T-helper 9 cell (primary cell): Measurements from ENCODE around the gene C2orf49.
"Not testable (repeated sequence)": the region's sequence is repeated elsewhere in the genome, so short reads cannot be mapped to it uniquely, and the experiment has no call there.

Experiments
- DNase-seq: peaks from one replicate; pipeline ENCODE4 v3.0.0-alpha.2; 2020

The C2orf49 gene

DNA sequence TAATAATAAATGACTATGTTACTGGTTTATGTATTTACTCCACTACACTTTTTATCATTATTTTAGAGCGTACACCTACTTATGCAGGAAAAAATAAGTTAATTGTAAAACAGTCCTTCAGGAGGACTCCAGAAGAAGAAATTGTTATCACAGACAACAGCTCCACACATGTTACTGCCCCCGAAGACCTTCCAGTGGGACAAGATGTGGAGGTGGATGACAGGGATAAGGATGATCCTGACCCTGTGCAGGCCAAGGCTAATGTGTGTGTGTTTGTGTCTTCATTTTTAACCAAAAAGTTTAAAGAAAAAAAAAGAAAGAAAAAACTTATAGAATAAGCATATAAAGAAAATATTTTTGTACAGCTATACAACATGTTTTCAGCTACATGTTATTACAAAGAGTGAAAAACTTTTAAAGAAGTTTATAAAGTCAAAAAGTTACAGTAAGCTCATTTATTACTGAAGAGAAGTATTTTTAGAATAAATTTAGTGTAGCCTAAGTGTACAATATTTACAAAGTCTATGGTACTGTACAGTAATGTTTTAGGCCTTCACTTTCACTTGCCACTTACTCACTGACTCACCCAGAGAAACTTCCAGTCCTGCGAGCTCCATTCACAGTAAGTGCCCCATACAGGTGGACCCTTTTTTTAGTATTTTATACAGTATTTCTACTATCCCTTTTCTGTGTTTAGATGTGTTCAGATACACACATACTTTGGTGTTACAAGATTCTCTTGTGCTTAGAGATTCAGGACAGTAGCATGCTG, 15.3 kb upstream of the C2orf49 start:
- no peak for DNase-seq

DNA sequence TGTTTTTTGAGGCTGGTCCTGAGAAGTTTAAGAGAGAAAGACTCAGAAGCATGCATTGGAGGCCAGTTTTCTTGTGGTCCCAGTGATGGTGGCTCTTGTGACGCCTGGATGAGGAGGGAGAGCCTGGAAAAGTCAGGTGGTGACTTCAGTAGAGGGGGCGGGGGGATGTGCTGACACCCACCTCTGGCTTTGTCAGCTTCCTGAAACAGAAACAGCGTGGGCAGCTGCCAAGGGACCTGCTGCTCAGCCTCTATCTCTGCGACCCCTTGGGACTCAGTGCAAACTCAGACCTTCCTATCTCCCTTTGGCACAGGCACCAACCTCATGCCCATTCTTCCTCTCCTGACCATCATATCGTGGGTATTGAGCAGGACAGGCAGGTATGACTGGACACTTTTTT, 14.2 kb upstream of the C2orf49 start:
- DNase-seq = no peak

DNA sequence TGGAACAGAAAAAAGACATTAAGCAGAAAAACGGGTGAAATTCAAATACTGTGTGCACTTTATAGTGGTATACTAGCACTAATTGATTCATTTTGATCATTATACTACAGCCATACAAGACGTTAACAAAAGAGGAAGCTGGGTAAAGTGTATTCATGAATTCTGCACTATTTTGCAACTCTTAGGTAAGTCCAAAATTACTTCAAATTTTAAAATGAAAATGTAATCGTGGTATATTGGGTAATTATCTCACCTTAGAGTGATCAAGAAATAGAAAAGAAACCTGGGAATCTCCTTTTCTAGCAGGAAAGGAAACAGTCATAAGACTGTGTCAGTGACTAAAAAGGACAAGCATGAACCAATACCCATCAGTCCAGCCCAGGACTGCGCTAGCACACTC, 13.2 kb upstream of the C2orf49 start:
- no peak for DNase-seq

DNA sequence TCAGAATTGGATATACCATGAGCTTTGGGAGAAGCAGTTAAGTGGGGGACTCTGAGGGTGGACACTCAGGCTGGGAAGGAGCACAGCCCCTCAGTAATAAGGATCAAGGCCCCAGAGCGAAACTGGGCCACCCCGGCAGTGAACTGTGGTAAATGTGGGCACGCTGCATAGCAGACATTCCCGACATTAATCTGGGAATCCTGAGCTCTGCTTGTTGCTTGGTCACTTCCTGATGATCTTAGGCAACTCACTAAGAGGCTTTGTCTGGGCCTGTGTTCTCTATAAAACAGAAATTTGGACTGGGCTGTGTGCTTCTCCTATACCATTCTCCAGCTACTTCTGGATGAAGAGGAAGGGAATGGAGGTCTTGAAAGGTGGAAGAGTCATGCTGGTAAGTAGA, 12.6 kb upstream of the C2orf49 start:
- no peak for DNase-seq

DNA sequence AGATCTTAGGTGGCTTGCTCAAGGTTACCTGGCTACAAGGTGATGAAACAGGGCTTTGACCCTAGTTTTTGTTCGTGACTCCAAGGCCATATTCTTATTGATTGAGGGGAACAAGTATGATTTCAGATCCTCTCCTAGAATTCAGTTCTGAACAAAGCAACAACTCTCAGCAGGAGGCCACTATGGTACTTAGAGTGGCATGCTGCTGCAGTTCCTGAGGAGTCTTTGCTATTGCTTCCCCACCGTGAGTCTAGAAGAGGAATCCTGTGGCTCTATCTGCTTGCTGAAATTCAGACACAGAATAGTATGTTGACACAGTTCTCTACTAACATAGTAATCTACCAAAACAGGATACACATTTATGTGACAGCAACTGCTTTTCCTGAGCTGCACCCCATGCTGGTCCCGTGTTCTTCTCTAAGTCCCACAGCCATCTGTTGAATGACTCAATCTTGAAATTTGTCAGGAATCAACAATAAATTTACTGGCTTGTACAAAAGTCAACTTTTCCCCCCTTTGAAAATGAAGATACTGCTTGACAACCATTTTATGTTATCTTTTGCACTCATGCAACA, 11.9 kb upstream of the C2orf49 start:
- no peak for DNase-seq

DNA sequence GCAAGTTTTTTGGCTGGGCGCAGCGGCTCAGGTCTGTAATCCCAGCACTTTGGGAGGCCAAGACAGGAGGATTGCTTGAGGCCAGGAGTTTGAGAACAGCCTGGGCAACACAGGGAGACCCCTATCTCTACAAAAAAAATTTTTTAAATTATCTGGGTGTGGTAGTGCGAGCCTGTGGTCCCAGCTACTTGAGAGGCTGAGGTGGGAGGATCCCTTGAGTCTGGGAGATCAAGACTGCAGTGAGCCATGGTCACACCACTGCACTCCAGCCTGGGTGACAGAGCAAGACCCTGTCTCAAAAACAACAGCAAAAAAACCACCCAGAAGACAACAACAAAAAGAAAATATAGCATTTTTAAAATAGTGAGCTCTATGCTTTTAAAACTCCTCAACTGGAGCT, 10.1 kb upstream of the C2orf49 start:
- not testable (repeated sequence) for DNase-seq

DNA sequence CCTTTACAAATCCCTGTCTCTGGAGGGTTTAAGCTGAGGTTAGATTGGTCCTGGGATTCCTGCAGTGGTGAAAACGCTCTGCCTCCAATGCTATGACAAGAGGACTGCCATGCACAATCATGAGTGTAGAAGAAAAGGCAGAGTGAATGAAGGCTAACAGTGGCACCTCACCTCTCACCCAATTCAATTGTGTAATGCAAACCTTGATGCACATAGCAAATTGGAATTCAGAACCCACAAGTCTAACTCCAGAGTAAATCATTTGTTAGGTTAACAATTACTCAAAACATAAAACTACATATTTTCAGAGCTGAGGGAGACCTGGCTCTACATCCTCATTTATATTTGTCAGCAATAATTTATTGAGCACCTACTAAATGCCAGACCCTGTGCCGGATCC, 9.7 kb upstream of the C2orf49 start:
- DNase-seq = no peak

DNA sequence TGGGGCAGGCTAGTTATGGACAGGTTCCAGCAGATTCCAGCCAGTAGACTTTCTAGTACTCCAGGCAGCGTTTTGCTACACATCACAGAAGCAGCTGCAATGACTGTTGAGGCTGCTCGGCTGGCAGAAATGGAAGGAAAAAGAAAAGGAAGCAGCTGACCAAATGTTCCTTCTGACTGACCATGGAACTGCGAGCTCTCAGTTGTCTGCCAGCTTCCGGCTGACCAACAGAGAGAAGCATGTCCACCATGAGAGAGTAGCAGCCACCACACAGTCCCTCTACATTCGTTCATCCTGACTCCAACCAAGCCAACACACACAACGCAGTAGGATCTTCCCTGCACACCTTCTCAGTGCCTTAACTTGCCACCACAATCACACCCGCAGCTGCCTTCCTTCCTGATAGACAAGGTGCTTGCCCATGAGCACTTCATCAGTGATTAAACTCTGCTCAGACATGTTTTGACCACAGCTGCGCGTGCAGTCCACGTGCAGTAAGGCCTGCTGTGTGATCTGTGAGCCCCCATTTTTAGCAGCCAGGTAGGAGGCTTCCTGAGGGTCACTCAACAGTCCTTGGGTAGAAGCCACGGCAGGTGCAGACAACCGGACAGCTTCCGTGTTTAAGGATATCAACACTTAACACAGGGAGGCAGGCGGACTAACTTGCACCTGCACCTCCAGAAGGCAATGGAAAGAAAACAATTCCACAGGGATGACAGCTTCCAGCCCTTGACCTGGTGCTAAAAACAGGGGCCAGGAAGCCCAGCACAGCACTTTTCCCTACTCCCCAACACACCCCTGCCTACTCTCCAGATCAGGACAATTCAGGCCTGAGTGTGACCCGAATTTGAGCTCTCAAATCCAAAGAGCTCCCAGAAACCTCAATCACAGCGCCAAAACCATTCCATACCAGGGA, 8.8 kb upstream of the C2orf49 start:
- DNase-seq = peak; percentile 9

DNA sequence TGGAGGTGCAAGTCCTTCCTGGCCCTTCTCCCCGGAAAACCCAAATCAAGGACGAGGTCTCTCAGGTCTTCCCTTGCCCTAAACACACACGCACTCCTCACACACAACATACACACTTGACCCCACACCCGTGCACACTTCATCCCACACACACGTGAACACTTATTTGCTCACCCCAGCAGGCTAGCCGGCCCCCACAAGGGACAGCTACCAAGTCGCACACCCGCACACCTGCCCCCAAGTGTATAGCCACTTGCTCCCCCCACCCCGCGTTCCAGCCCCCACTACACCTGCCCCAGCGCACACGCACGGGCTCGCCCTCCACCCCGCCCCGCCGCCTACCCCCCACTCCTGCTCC, 8.2 kb upstream of the C2orf49 start:
- DNase-seq = no peak

DNA sequence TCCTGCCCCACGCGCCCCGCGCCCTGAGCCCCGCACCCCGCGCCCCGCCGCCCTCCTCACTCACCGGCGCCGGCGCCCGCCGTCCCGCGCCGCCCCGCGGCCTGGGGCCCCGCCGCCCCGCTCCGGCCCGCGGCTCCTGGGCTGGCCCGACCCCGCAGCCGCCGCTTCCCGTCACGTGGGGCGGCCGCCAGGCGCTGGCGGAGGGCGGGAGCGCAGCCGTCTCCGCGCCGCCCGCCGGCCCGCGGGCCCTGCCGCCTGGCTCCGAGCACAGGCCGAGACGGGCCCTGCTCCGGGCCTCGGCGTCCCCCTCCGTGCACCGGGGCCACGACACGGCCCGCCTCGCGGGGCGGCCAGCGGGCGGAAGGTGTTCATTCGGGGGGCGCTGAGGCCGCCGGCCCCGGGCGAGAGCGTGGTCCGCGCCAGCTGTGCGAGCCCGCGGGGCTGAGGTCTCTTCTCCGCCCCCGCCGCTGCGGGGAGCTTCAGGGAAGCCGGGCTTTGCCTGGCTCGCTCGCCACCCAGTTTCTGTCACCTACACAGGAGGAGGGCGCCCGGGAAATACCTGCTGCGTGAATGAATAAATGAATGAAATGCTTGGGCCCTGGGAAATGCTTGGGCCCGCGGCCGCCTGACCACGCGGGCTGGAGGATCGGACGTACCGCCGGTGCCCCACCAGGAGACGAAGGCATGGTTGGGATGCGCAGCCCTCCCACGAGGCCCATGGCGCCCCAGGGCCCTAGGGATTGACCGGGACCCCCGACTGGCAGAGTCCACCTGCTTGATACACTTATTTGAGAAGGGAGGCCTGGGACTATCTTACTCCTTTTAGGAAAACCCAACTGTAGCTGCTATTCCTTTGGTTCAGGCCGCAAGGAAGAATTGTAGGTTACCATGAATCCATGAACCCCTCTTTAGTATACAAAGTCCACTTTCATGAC, 7.5 kb upstream of the C2orf49 start, which contains the start of gene TGFBRAP1:
TGFBRAP1 (minus strand) TSS at position 175 of the 935 bp plus-strand sequence. CDS start 21,434 bp downstream, outside the sequence.
- DNase-seq = peak; percentile 50

DNA sequence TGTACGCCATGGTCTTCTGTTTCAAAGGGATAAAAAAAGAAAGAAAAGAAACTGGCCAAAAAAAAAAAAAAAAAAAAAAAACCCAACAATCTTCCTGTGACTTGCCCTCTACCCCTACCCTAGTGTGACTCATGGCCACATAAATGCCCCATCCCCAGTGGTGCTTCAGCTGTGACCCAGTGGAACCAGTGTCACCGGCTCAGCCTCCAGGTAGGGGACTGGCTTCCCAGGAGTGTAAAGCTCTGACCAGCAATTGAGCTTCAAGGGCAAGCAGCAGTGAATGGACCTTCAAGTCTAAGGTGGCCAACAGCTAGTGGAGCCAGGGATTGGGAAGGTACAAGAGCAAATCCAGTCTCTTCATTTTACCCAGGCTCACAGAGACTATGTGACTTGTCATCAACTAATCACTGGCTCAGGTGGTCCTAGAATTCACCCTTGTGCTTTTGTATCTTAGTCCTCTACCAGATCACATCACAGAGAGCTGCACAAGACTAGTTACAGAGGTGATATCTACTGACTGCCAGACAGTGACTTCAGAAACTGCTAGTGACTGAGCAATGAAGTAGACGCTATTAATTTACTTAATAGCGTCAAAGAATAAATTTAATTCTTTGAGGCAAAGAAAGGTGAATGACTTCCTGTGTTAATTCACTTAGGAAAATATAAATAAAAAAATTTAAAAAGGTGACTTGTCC, 6.5 kb upstream of the C2orf49 start:
- DNase-seq = no peak

DNA sequence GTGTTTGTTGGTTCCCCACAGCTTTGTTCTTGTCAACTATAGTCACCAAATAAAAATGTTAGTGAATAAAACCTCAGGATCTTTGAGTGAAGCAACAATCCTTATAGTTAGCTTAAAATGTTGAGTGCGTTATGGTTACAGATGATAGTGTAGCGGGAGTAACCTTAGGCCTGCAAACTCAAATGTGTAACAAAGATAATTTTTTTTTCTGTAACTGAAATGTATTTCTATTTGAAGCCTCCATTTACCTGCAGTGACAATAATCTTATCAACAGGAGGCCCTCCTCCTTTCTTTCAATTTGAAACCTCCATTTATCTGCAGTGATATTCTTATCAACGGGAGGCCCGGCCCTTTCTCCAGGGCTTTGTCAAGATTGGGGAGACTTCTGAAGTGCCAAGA, 3.1 kb upstream of the C2orf49 start:
- no peak for DNase-seq

DNA sequence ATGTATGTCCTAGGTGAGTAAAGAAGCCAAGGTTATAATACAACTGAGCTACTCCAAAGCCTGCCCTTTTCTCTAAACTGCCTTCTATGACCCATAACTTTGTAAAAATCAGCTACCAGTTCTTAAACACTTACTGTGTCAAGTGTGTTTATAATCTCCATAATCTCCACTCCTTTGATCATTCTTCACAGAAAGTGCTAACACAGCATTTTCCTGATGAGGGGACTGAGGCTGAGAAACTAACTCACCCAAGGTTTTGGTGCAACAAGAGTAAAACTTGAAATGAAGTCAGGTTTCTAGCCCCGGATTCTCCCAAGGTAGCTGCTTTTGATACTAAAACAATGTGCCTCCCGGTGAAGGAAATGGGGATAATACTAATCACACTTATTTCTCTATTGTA, 1.9 kb upstream of the C2orf49 start:
- no peak for DNase-seq

DNA sequence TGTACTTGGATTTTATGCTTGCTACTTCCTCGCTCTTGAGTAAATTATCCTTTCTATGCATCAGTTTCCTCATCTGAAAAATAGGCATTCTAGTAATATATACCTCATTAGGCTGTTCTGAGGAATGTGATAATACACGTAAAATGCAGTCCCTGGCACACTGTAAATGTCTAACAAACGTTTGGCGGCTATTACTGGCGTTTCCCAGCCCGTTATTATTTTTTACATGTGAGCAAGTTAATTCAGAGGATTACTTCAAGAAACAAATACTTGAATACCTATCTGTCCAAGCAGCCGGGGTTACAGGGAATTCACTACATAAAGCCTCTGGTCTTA, 586 bp upstream of the C2orf49 start:
- DNase-seq = no peak

DNA sequence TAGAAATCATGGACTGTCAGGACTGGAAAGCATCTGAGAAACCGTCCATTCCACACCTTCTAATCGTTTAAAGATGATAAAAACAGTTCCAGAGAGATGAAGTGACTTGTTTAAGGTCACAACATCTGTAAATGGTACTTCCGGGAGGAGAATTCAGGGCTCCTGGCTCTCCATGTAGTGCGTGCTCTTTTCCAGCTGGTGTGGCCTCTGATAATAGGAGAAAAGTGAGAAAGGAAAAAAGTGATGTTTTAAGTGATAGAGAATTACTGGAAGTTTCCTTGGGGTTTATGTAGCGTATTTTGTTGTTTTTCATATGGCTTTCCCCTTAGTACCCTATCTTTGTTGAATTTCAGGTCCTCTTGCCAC, 663 bp downstream of the C2orf49 start:
- DNase-seq = no peak

DNA sequence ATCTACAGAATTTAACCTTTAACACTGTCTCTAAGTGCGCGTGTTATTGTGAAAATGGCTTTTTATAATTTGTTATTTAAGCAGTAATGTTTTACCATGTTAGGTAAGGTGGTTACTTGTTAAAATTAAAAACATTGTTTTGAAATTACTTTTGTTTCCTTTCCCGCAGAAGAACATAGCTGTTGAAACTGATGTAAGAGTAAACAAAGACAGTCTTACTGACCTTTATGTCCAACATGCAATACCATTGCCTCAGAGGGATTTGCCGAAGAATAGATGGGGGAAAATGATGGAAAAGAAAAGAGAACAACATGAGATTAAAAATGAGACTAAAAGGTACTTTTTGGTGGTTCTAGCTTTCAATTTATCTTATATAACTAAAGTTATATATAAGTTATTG, 2.1 kb downstream of the C2orf49 start:
- no peak for DNase-seq

DNA sequence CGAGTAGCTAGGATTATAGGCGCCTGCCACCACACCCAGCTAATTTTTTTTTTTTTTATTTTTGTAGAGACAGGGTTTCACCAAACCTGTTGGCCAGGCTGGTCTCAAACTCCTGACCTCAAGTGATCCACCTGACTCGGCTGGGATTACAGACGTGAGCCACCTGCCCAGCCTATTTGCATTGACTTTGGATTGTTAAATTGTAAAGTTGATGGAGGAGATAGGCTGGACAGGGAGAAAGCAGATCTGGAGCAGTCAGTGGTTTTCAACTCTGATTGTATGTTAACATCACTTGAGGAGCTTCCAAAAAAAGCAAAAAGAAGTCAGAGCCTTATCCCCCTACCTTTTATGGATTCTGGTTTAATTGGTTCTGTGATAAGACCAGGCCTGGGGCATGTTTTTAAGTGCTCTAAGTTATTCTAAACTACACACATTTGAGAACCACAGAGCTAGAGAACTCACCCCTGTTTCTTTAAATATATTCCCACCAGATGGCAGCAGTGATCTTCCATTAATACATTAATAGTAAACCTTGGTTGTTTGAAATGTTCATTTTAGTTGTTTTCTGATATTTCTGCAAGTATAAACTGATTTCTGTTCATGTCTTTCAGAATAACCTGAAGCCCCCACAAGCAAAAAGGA, 7.5 kb downstream of the C2orf49 start:
- DNase-seq = no peak

DNA sequence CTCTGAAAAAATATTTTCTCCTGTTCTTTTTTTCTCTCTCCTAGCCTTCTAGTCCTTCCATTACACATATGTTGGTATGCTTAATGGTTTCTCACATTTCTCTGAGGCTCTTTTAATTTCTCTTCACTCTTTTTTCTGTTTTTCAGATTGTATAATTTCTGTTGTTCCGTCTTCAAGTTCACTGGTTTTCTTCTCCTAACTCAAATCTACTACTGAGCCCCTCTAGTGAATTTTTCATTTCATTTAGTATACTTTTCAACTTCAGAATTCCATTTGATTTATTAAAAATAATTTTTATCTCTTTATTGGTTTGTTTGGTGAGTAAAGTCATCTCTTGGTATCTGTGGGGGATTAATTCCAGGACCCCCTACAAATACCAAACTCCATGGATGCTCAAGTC, 19.8 kb downstream of the C2orf49 start:
- DNase-seq = no peak

DNA sequence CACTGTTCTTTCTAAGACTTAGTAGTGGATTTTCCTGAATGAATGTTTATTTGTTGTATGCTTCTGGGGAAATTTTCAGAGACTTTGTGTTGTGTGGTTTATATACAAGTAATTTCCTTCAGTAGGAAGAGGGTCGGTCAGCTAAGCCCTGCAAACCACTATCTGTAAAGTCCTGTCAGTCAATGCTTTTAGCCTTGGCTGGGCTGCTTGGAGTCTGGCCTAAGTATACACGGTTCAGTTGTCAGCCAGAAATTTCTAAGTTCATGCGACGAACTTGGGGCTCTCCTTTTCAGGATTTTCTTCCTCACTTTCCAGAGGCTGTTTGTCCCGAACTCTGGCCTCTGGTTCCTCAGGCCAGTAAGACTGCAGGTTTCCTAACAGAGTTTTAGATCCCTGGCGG, 21.3 kb downstream of the C2orf49 start:
- no peak for DNase-seq

DNA sequence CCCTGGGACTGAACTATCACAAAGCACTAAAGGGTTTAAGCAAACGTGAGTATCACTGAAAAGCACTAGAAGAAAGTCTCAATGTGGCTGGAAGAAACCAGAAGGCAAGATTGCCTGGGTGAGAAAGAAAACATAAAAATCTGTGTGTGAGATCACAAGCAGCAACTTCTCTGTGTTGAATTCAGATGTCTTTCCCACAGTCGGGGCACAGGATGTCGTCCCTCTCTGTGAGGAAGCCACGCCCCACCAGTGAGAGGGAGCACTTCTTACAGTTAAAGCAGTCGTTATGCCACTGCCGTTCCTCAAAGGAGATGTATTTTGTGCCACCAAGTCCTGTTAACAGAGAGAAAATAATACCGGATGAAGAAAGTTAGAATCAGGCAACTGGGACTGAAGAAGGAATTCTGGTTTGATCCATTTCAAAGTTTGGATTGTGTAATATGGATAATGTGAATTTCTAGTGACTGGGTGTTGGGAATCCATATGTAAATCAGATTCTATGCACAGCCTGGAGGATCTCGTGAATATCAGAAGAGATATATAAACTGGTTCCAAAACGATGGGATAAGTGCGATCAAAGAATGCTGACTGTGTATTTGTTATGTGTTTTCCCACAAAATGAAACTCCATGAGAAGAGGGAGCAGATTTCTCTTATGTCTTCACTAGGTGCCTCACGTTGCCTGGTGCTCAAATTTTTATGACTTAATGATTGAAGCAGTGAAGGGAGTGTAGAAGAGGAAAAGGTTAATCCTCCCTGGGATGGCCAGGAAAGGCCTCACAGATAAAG, 24.0 kb downstream of the C2orf49 start:
- DNase-seq = no peak
